T-helper 2 cell treated with Interferon-gamma antibody and Interleukin-4, amounts not matched to agents 5 μg/mL and 100 μg/mL, for 36 hours (primary cell): Measurements from ENCODE around the gene ZNF736.
"Not testable (repeated sequence)": the region's sequence is repeated elsewhere in the genome, so short reads cannot be mapped to it uniquely, and the experiment has no call there.

Source experiments
- DNase-seq: peaks from one replicate; pipeline ENCODE4 v3.0.0; 2021; ENCODE audit warnings: low spot score
- H3K27ac Mint-ChIP-seq: one replicate; pipeline ENCODE4 v1.8.0; 2021; ENCODE audit warnings: mild to moderate bottlenecking, mixed read lengths
- H3K27me3 Mint-ChIP-seq: one replicate; pipeline ENCODE4 v1.8.0; 2021; ENCODE audit warnings: low read depth, mixed read lengths
- H3K36me3 Mint-ChIP-seq: one replicate; pipeline ENCODE4 v1.8.0; 2021; ENCODE audit warnings: low read depth, mixed read lengths
- H3K4me1 Mint-ChIP-seq: one replicate; pipeline ENCODE4 v1.8.0; 2021; ENCODE audit warnings: low read depth, mixed read lengths
- H3K4me3 Mint-ChIP-seq: one replicate; pipeline ENCODE4 v1.8.0; 2022; ENCODE audit warnings: mild to moderate bottlenecking, moderate library complexity, mixed read lengths
- H3K9me3 Mint-ChIP-seq: one replicate; pipeline ENCODE4 v1.8.0; 2021; ENCODE audit warnings: mixed read lengths

ZNF736 gene

DNA sequence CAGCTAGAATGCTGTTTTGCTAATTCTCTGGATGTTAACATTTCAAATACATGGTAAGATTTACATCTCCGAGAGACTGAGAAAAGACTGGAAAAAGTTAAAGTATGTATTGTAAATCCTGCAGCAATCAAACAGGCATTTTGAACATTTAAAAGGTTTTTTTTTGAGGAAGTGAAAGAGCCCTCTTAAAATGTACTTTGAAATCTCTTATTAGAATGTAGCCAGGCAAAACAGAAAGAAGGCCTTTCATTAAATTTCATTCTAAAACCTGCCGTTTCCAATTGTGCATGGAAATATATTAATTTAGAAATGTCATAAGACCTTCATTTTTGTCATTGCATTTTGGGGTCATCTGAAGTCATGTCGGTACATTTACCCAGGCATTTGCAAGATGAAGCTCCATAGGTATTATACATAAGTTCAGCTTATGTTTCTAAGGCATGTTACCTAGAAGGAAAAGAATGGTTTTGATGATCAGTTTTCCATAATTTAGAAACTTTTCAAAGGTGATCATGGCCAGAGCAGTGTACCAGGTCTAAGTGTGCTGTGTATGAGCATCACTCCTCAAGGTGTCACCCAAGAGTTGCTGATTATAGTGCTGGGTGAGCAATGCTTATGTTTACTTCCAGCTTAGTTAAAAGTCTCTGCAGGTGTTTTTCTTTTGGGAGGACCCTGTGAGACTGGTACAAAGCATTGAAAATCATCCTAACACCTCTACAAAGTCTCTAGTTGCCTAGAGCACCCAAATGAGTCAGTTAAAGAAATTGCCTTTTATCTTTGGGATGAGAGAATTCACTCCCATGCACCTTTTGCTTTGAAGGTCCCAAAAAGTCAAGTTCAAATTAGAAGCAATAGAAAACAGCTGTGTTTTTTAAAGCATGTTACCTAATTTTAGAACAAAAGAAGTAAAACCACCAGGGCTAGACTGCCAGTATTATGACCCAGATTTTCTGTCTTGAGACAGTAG is 7.1 kb downstream of the ZNF736 start:
- Mint-ChIP-seq H3K36me3 (peaks cover 61% of the 10 kb centered on the region), H3K4me1 (peaks cover 1% of the 10 kb centered on the region), H3K27ac (no peak overlapping the region), H3K9me3 (peaks cover 67% of the 10 kb centered on the region), H3K4me3 (no peak overlapping the region), H3K27me3 (no peaks in the 10 kb centered on the region)
- no peak for DNase-seq

DNA sequence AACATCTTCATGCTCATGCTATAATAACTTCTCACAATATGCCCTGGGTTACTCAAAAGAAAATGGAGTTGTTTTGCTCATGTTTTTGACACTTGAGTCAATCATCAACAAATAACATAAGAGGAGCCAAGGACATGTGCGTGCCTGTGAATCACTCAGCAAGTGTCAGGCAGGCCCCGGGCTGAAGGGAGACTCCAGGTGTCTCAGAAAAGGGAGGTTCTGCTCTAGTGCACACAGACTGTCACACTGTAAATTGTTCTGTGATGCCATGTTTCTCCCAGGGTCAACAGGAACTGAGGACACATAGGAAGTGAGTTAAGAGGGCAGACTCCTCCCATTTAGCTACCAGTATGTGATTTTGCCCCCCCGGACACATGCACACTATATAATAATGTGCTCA is 10.4 kb downstream of the ZNF736 start:
- DNase-seq, H3K27me3 Mint-ChIP-seq, H3K4me1 Mint-ChIP-seq, H3K27ac Mint-ChIP-seq, H3K4me3 Mint-ChIP-seq: not testable (repeated sequence)
- Mint-ChIP-seq H3K9me3 (peaks cover 73% of the 10 kb centered on the region), H3K36me3 (peaks cover 64% of the 10 kb centered on the region)

- not testable (repeated sequence) for H3K27me3 Mint-ChIP-seq, DNase-seq, H3K4me3 Mint-ChIP-seq, H3K27ac Mint-ChIP-seq, H3K4me1 Mint-ChIP-seq
- peaks cover 60% of the 10 kb centered on the region for H3K36me3 Mint-ChIP-seq
- H3K9me3 Mint-ChIP-seq, result peaks cover 71% of the 10 kb centered on the region
Measured at GRCh38 chr7:64348713-64349210, 35.0 kb downstream of the ZNF736 start.

- H3K9me3 Mint-ChIP-seq, result peaks cover 80% of the 10 kb centered on the region
- H3K36me3 Mint-ChIP-seq, result peaks cover 14% of the 10 kb centered on the region
- H3K4me3 Mint-ChIP-seq, result no peak overlapping the region
- H3K27ac Mint-ChIP-seq, result no peak overlapping the region
- DNase-seq, result no peak
- H3K27me3 Mint-ChIP-seq, result no peaks in the 10 kb centered on the region
- no peaks in the 10 kb centered on the region for H3K4me1 Mint-ChIP-seq
Measured at GRCh38 chr7:64359543-64359942, 45.8 kb downstream of the ZNF736 start.

GRCh38 chr7:64371116-64371515 is 57.4 kb downstream of the ZNF736 start:
- peaks cover 89% of the 10 kb centered on the region for H3K9me3 Mint-ChIP-seq

GRCh38 chr7:64373017-64373416 is 59.3 kb downstream of the ZNF736 start:
- DNase-seq, result no peak
- Mint-ChIP-seq H3K27ac (no peak overlapping the region), H3K4me3 (no peak overlapping the region), H3K9me3 (peaks cover 87% of the 10 kb centered on the region), H3K4me1 (no peaks in the 10 kb centered on the region), H3K36me3 (no peaks in the 10 kb centered on the region), H3K27me3 (no peaks in the 10 kb centered on the region)

More at GRCh38 chr7:64371116-64371515, 57.4 kb downstream of the ZNF736 start:
- no peak for DNase-seq
- Mint-ChIP-seq H3K27ac (no peak overlapping the region), H3K4me1 (no peaks in the 10 kb centered on the region), H3K36me3 (no peaks in the 10 kb centered on the region), H3K4me3 (no peak overlapping the region), H3K27me3 (no peaks in the 10 kb centered on the region)

- no peaks in the 10 kb centered on the region for H3K4me1 Mint-ChIP-seq
- no peak overlapping the region for H3K4me3 Mint-ChIP-seq
- H3K27me3 Mint-ChIP-seq, result no peaks in the 10 kb centered on the region
- no peak overlapping the region for H3K27ac Mint-ChIP-seq
- no peak for DNase-seq
- H3K9me3 Mint-ChIP-seq, result peaks cover 51% of the 10 kb centered on the region
- H3K36me3 Mint-ChIP-seq, result no peaks in the 10 kb centered on the region
Measured at GRCh38 chr7:64400401-64400800, 86.6 kb downstream of the ZNF736 start.
